GM18873 (cell line): ENCODE data around the gene ID3.
"Not testable (repeated sequence)": the region's sequence is repeated elsewhere in the genome, so short reads cannot be mapped to it uniquely, and the experiment has no call there.

Experiments used
- ATAC-seq: cut with Tn5 transposase; IDR thresholded peaks from one replicate; pipeline ENCODE4 v1.9.1; 2021; ENCODE audit warnings: mild to moderate bottlenecking, moderate library complexity, moderate number of reproducible peaks; ENCODE audit not compliant: unreplicated experiment, low FRiP score

The ID3 gene

DNA sequence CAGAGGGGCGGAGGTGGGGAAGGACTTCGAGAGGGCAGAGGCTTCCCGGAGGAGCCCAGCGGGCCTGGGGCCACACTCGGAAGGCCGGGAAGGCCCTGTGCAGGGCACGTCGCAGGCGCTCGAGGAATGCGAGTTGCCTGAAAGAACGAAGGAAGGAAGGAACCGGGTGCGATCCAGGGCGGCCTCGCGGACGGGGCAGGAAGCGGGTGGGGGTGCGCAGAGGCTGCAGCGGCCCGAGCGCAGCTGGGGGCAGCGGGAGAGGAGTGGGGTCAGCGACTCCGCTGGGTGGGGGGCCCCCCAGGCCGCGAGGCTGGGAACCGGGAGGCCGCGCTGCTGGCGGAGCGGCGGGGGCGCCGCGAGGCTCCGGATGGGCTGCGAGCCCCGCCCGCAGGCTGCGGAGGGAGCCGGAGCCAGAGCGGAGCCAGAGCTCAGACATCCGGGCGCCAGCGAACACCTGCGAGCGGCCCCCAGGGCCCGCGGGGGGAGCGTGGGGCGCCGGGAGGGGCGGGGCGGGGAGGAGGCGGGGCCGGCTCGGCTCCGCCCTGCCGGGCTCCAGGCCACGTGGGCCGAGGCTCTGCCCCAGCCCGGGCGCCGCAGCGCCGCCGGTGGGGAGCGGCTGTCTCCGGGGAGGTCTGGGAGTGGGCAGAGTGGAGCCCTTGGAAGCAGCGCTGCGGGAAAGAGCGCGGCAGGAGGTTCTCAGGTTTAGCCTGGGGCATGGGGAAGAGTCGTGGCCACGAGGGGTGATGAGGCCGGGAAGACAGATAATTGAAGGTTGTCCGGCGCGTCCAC is 4.6 kb downstream of the ID3 start:
- ATAC-seq = peak; percentile 29

GRCh38 chr1:23554127-23554480 is 5.2 kb downstream of the ID3 start:
- no peak for ATAC-seq

- ATAC-seq = no peak
These were observed 5.8 kb downstream of the ID3 start for GRCh38 chr1:23553231-23554126.

DNA sequence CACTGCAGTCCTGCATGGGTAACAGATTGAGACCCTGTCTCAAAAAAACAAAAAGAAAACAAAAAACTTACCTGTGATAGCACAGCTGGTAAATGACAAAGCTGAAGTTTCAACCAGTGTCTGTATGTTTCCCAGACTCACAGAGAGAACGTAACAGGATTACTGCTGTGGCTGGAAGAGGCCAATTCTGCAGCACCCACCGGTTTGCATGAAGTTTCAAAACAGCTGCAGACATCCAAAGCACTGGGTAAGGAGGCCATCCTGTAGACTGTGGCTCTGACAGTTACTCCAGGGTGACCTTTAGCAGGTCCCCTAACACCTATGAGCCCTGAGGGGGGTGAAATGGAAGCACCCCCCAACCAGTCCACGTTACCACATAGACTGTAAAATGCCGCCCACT is 7.5 kb downstream of the ID3 start:
- no peak for ATAC-seq

DNA sequence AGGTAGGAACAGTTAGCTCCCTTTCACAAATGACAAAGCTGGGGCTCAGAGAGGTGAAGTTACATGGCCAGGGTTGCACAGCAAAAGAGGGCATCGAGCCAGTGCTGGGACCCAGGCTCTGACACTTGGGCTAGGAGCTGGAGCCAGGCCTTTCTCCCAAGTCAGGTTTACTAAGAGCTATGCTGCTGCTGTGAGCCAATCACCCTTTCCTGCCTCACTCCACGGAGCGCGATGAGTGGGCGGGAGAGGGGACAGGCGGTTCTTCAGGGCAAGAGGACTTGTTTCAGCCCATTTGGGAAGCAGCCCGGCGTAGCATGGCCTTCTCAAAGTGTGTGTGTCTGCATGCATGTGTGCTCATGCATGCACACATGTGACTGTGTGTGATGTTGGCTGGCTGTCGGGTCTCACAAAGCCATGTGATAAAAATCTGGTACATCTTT is 10.6 kb downstream of the ID3 start:
- ATAC-seq = no peak

- ATAC-seq = no peak
These were observed 12.3 kb downstream of the ID3 start for GRCh38 chr1:23546897-23547584.

DNA sequence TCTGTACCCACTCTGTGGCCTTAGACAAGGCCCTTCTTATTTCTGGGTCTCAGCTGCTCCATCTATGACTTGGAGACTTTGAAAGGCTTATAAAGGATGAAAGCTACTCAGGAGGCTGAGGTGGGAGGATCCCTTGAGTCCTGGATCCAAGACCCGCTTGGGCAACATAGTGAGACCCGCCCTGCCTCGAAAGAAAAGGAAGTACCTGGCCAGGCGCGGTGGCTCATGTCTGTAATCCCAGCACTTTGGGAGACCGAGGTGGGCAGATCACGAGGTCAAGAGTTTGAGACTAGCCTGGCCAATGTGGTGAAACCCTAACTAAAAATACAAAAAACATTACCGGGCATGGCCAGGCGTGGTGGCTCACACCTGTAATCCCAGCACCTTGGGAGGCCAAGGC is 13.4 kb downstream of the ID3 start:
- ATAC-seq = no peak

- no peak for ATAC-seq
These were observed 14.6 kb downstream of the ID3 start for GRCh38 chr1:23544444-23545389.

GRCh38 chr1:23543707-23544443 is 15.4 kb downstream of the ID3 start:
- ATAC-seq = no peak

DNA sequence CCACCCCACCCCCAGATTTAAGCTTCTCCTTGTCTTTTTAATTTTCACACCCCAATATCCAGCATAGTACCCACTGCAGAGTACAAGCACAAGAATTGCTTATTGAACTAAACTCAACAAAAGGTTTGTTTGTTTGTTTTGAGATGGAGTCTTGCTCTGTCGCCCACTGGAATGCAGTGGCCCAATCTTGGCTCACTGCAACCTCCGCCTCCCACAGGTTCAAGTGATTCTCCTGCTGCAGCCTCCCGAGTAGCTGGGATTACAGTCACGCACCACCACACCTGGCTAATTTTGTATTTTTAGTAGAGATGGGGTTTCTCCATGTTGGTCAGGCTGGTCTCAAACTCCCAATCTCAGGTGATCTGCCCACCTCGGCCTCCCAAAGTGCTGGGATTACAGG is 16.4 kb downstream of the ID3 start:
- ATAC-seq = not testable (repeated sequence)

- no peak for ATAC-seq
These were observed 19.5 kb downstream of the ID3 start for GRCh38 chr1:23539698-23540266.

- no peak for ATAC-seq
These were observed 21.9 kb downstream of the ID3 start for GRCh38 chr1:23537296-23537973.

DNA sequence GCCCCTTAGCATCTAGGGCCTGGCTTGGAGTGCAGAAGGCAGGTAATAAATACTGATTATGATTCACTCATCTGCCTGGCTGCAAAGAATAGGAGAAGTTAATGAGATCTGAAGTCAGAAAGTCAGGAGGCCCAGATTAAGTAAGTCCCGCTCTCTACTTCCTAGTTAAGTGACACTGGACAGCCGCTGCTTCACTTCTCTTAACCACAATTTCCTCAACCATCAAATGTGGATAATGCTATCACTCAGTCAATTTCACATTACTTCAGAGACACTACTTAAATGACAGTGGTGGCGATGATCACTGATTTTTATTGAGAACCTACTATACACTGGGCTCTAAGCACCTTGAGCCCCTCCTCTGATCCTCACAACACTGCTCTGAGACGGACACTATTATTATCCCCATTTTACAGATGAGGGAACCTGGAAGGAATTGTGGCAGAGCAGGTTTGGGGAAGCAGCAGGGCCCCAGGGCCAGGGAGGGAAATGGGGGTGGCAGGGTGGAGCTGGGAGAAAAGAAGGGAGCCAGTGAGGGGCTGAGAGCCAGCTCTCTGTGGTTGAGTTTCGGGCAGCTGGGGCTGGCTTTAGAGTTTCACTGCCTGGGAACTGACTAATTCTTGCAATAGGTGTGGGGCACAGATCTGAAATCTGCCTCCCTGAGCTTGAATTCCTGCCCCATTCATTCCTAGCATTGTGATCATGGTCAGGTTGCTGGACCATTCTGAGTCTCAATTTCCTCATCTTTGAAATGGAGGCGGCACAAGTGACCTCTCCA is 25.9 kb downstream of the ID3 start:
- no peak for ATAC-seq

- ATAC-seq = no peak
These were observed 27.7 kb downstream of the ID3 start for GRCh38 chr1:23531562-23532094.

- ATAC-seq = peak; percentile 36
These were observed 28.3 kb downstream of the ID3 start, which contains the start of gene E2F2 for GRCh38 chr1:23530747-23531561. E2F2 (minus strand) TSS chr1:23531233; CDS start chr1:23530793, 440 bp downstream.

DNA sequence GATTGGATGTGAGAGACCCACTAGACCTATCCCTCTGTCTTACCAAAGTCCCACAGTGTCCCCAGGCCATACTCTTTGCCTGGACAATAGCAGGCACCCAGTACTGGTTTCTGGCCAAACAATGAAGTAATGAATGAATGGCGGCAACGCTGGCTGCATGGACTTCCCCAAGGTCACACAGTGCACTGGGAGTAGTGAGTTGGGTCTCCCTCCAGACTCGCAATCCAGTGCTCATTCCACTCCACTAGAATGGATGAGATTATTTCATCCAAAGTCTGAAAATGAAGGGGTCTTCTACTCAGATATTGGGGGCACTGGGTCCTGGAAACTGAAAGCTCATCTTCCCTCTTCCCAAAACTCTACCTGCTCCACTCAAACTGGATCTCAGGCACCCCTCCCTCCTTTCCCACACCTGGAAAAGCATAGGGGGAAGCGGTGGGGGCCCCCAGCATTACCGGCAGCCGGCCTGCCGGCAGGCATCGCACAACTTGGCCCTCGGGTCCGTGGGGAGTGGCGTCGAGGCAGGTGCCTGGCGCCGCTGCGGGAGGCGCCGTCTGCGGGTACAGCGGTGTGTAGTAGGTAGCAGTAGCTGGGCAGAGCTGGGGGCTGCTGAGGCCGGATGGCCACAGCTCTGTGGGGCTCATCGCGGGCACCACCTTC is 29.1 kb downstream of the ID3 start:
- ATAC-seq = no peak
